Activated naive CD8-positive, alpha-beta T cell (primary cell): Measurements from ENCODE around the gene SLC6A11.

Experiments
- H3K27ac Mint-ChIP-seq: one replicate; pipeline ENCODE4 v1.8.0; 2021; ENCODE audit warnings: mixed read lengths
- H3K27me3 Mint-ChIP-seq: one replicate; pipeline ENCODE4 v1.8.0; 2021; ENCODE audit warnings: mixed read lengths
- H3K36me3 Mint-ChIP-seq: one replicate; pipeline ENCODE4 v1.8.0; 2021; ENCODE audit warnings: mixed read lengths
- H3K4me1 Mint-ChIP-seq: one replicate; pipeline ENCODE4 v1.8.0; 2021; ENCODE audit warnings: low read depth, mixed read lengths
- H3K4me3 Mint-ChIP-seq: one replicate; pipeline ENCODE4 v1.8.0; 2021; ENCODE audit warnings: mild to moderate bottlenecking, mixed read lengths
- H3K9me3 Mint-ChIP-seq: one replicate; pipeline ENCODE4 v1.8.0; 2021; ENCODE audit warnings: low read depth, mixed read lengths

SLC6A11 gene

GRCh38 chr3:10780243-10780642 lies 35.8 kb upstream of the SLC6A11 start:
- Mint-ChIP-seq H3K27me3 (peaks cover 13% of the 10 kb centered on the region), H3K9me3 (no peaks in the 10 kb centered on the region), H3K4me1 (no peaks in the 10 kb centered on the region), H3K36me3 (no peaks in the 10 kb centered on the region), H3K4me3 (no peak overlapping the region), H3K27ac (no peak overlapping the region)

- no peaks in the 10 kb centered on the region for H3K36me3 Mint-ChIP-seq
- no peaks in the 10 kb centered on the region for H3K4me1 Mint-ChIP-seq
- no peak overlapping the region for H3K27ac Mint-ChIP-seq
- no peak overlapping the region for H3K4me3 Mint-ChIP-seq
- peaks cover 13% of the 10 kb centered on the region for H3K27me3 Mint-ChIP-seq
- H3K9me3 Mint-ChIP-seq = no peaks in the 10 kb centered on the region
These were observed 35.1 kb upstream of the SLC6A11 start for GRCh38 chr3:10780922-10781321.

GRCh38 chr3:10781981-10782380 lies 34.0 kb upstream of the SLC6A11 start:
- H3K27me3 Mint-ChIP-seq = peaks cover 12% of the 10 kb centered on the region
- H3K27ac Mint-ChIP-seq = no peak overlapping the region

GRCh38 chr3:10783360-10784351 lies 32.4 kb upstream of the SLC6A11 start:
- Mint-ChIP-seq H3K9me3 (no peaks in the 10 kb centered on the region), H3K27me3 (peaks cover 12% of the 10 kb centered on the region), H3K4me1 (no peaks in the 10 kb centered on the region), H3K4me3 (no peak overlapping the region), H3K27ac (no peak overlapping the region), H3K36me3 (no peaks in the 10 kb centered on the region)

More at GRCh38 chr3:10781981-10782380, 34.0 kb upstream of the SLC6A11 start:
- Mint-ChIP-seq H3K4me1 (no peaks in the 10 kb centered on the region), H3K9me3 (no peaks in the 10 kb centered on the region), H3K4me3 (no peak overlapping the region), H3K36me3 (no peaks in the 10 kb centered on the region)

GRCh38 chr3:10786640-10787039 lies 29.4 kb upstream of the SLC6A11 start:
- no peaks in the 10 kb centered on the region for H3K36me3 Mint-ChIP-seq
- no peak overlapping the region for H3K27ac Mint-ChIP-seq
- H3K27me3 Mint-ChIP-seq = peaks cover 15% of the 10 kb centered on the region
- H3K4me1 Mint-ChIP-seq = no peaks in the 10 kb centered on the region
- H3K4me3 Mint-ChIP-seq = no peak overlapping the region
- H3K9me3 Mint-ChIP-seq = no peaks in the 10 kb centered on the region

- Mint-ChIP-seq H3K4me1 (no peaks in the 10 kb centered on the region), H3K9me3 (no peaks in the 10 kb centered on the region), H3K4me3 (no peak overlapping the region), H3K27ac (no peak overlapping the region), H3K27me3 (peaks cover 14% of the 10 kb centered on the region), H3K36me3 (no peaks in the 10 kb centered on the region)
These were observed 27.6 kb upstream of the SLC6A11 start for GRCh38 chr3:10788451-10788850.

GRCh38 chr3:10790713-10791112 lies 25.3 kb upstream of the SLC6A11 start:
- Mint-ChIP-seq H3K4me1 (no peaks in the 10 kb centered on the region), H3K9me3 (no peaks in the 10 kb centered on the region), H3K27ac (no peak overlapping the region), H3K27me3 (peaks cover 12% of the 10 kb centered on the region), H3K36me3 (no peaks in the 10 kb centered on the region), H3K4me3 (no peak overlapping the region)

GRCh38 chr3:10792208-10792607 lies 23.8 kb upstream of the SLC6A11 start:
- H3K27me3 Mint-ChIP-seq = peaks cover 15% of the 10 kb centered on the region
- no peaks in the 10 kb centered on the region for H3K36me3 Mint-ChIP-seq
- no peaks in the 10 kb centered on the region for H3K4me1 Mint-ChIP-seq
- no peak overlapping the region for H3K4me3 Mint-ChIP-seq
- no peak overlapping the region for H3K27ac Mint-ChIP-seq
- no peaks in the 10 kb centered on the region for H3K9me3 Mint-ChIP-seq

- Mint-ChIP-seq H3K27ac (no peak overlapping the region), H3K9me3 (no peaks in the 10 kb centered on the region), H3K4me3 (no peak overlapping the region), H3K36me3 (no peaks in the 10 kb centered on the region), H3K27me3 (peaks cover 14% of the 10 kb centered on the region), H3K4me1 (no peaks in the 10 kb centered on the region)
These were observed 17.2 kb upstream of the SLC6A11 start for GRCh38 chr3:10798600-10799367.

GRCh38 chr3:10804183-10804648 lies 11.8 kb upstream of the SLC6A11 start:
- no peak overlapping the region for H3K4me3 Mint-ChIP-seq
- no peaks in the 10 kb centered on the region for H3K36me3 Mint-ChIP-seq
- H3K27me3 Mint-ChIP-seq = peaks cover 14% of the 10 kb centered on the region
- H3K27ac Mint-ChIP-seq = no peak overlapping the region
- no peaks in the 10 kb centered on the region for H3K4me1 Mint-ChIP-seq
- no peaks in the 10 kb centered on the region for H3K9me3 Mint-ChIP-seq

- Mint-ChIP-seq H3K36me3 (no peaks in the 10 kb centered on the region), H3K4me3 (no peak overlapping the region), H3K4me1 (no peaks in the 10 kb centered on the region), H3K27me3 (peaks cover 15% of the 10 kb centered on the region), H3K27ac (no peak overlapping the region), H3K9me3 (no peaks in the 10 kb centered on the region)
These were observed 10.0 kb upstream of the SLC6A11 start for GRCh38 chr3:10806006-10806405.

GRCh38 chr3:10808130-10808735 lies 7.8 kb upstream of the SLC6A11 start:
- peaks cover 24% of the 10 kb centered on the region for H3K27me3 Mint-ChIP-seq
- H3K27ac Mint-ChIP-seq = no peak overlapping the region
- H3K4me1 Mint-ChIP-seq = no peaks in the 10 kb centered on the region
- no peak overlapping the region for H3K4me3 Mint-ChIP-seq
- H3K36me3 Mint-ChIP-seq = no peaks in the 10 kb centered on the region
- no peaks in the 10 kb centered on the region for H3K9me3 Mint-ChIP-seq

- peaks cover 25% of the 10 kb centered on the region for H3K27me3 Mint-ChIP-seq
- H3K9me3 Mint-ChIP-seq = no peaks in the 10 kb centered on the region
- H3K4me3 Mint-ChIP-seq = no peak overlapping the region
- no peaks in the 10 kb centered on the region for H3K4me1 Mint-ChIP-seq
- no peaks in the 10 kb centered on the region for H3K36me3 Mint-ChIP-seq
- H3K27ac Mint-ChIP-seq = no peak overlapping the region
These were observed 7.1 kb upstream of the SLC6A11 start for GRCh38 chr3:10808974-10809373.

GRCh38 chr3:10810376-10810775 lies 5.7 kb upstream of the SLC6A11 start:
- Mint-ChIP-seq H3K9me3 (no peaks in the 10 kb centered on the region), H3K36me3 (no peaks in the 10 kb centered on the region), H3K27ac (no peak overlapping the region), H3K4me1 (no peaks in the 10 kb centered on the region), H3K4me3 (no peak overlapping the region), H3K27me3 (peaks cover 37% of the 10 kb centered on the region)

- no peak overlapping the region for H3K4me3 Mint-ChIP-seq
- H3K36me3 Mint-ChIP-seq = no peaks in the 10 kb centered on the region
- peaks cover 3% of the 10 kb centered on the region for H3K4me1 Mint-ChIP-seq
- H3K27me3 Mint-ChIP-seq = peaks cover 38% of the 10 kb centered on the region
- H3K9me3 Mint-ChIP-seq = no peaks in the 10 kb centered on the region
- H3K27ac Mint-ChIP-seq = no peak overlapping the region
These were observed 2.6 kb upstream of the SLC6A11 start for GRCh38 chr3:10813425-10813824.
